T follicular helper cell (primary cell): Measurements from ENCODE around the gene KCTD1.
A peak's percentile ranks its signal among the peaks of the same experiment; 100 is the strongest.

Experiments used
- DNase-seq: peaks from one replicate; pipeline ENCODE4 v3.0.0-alpha.2; 2020; ENCODE audit warnings: low read depth

Gene KCTD1

DNA sequence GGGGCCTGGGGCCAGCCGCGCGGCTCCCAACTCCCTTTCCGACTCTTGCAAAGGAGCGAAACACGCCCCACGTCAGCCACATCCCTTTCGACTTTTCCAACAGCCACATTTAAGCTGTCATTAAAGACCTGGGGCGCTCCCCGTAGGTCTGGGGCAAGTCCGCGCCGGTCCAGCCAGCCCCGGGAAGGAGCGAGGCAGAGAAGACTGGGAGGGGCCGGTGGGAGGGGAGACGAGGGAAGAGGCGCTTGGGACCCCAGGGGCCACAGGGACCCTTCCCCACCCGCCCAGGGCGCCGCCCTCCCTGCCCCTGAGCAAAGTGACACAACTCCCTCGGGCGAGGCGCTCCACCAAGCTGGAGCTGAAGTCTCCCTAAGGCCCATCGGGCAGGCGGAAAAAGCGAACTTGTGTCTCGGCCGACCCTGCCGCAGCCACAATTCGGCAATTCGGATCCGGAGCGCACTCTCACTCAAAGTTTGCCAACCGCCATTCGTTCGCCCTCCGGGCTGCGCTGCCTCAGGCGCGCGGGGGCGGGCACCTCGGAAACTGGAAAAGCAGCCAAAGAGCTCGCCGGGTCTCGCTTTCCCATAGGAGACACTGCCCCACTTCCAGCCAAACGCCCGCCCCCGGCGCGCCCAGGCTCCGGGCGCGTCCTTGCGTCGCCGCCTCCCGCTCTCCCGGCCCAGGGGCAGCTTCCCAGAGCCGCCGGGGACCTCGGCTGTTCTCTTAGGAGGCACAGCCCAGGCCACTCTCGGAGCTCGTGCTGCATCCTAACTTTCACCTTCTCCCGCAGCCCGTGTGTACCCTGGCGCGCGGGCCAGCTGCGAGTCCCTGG lies 1.1 kb upstream of the KCTD1 start:
- DNase-seq = no peak

DNA sequence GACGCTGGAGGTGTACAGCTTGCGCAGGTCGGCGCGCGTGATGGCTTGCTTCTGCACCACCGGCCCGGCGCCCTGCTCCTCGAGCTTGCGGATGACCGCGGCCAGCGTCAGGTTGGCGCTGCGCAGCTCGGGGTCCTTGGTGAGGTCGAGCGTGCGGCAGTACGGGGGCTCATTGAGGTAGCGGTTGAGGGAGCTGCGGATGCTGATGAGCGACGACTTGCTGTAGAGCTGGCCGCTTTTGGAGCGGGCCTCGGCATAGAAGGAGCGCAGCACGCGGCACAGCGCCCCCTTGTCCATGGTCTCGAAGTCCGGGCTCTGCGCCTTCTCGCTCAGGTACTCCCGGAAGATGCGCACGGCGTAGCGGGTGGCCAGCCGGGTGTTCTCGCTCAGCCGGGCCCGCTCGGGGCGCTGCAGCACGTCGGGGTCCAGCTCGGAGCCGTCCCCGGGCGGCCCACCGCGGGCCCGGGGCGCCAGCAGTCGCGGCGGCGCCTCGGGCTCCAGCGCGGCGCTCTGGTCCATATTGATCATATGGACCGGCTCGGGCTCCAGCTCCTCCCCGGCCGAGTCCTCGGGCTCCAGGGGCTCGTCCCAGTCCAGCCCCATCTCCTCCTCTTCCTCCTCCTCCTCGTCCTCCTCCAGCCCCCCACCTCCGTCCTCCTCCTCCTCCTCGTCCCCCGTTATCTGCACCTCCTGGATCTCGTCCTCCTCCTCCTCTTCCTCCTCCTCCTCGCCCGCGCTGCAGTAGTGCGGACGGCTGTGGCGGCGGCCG lies 523 bp downstream of the KCTD1 start:
- DNase-seq = peak; percentile 14

DNA sequence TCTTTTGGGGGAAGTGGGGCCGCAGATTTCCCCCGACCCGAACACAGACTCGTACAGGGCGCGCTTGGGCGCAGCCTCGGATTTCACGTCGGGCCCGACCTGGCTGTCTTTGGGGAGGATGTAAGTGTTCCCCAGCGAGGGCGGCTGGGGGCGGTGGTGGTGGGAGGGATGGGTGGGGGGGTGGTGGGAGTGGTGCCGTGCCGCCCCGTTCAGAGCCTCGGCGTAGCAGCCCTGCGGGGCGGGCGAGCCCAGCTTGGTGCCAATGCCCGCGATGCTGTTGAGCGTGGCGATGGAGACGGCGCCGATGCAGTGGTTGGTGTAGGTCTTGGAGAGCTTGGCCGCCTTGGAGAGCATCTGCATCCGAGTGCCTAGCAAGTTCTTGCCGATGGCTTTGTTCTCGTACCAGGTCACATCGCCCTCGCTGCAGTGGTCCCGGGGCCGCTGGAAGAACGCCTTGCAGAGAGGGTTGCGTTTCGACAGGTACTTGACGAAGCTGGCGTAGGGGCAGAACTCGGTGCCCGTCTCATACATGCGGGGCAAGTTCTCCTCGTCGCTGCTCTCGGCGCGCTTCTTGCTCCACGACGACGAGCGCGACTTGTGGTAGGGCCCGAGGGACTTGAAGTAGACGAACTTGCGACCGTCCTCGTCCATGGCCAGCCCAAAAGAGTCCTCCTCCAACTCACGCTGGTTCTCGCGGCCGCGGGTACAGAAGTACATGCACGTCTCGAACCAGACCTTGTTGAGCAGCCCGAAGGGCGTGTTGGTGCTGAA lies 1.3 kb downstream of the KCTD1 start:
- no peak for DNase-seq

- no peak for DNase-seq
Observed at GRCh38 chr18:26546170-26546874, 2.0 kb downstream of the KCTD1 start.

DNA sequence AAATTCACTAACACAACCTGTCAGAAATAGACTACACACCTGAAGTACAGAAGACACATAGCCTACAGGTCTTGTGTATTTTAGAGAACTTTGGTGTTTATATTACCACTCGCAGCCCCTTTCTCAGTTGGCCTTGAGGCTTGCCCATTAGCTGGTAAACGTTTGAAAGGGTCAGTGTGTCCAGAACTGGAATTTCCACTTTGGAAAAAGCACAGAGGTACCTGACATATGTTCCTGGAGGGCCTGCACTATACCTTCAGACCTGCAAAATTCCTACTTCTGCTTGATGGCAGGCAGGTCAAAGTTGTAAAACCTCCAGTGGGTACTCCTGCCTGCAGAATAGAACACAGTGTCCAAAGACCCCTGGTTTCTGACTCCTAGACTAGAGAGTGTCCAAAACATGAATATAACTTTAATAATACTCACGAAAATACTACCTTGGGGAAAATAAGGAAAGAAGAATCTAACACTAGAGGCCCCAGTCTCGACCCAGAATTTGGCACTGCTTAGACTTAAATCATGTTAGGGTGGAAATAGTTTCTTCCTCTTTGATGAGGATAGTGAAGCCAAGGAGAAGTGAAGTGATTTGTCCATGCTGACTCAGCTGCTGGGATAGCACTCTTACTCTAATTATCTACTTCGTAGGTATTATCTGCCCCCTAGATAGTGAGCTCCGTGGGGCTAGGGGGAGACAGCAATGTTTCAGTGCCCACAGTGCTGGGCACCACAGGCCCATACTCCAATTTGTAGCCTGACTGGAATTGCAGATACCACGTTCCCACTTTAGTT lies 2.8 kb downstream of the KCTD1 start:
- no peak for DNase-seq

GRCh38 chr18:26544451-26544850 lies 3.9 kb downstream of the KCTD1 start:
- DNase-seq = no peak

GRCh38 chr18:26543373-26543772 lies 5.0 kb downstream of the KCTD1 start:
- no peak for DNase-seq

DNA sequence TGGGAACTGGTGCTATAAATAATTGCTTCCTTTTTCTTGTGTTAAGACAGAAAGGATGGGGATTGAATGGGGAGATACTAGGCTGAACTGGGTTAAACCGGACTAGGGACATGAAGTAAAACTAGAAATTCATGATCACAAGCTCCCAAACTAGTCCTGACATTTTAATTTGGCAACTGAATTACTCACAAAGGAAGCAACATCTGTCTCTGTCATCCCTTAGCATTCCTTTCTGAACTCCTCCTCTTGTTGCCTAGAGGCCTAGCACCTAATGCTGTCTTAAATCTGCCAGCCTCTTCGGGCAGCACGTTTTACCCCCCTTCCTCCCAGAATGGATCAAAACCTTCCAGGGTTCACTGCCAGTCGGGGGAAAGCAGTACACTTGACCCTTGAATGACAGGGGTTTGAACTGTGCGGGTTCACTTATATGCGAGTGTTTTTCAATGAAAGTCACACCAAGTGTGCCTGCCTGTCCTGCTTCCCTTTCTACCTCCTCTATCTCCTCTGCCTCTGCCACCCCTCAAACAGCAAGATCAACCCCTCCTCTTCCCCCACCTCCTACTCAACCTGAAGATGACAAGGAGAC lies 8.2 kb downstream of the KCTD1 start:
- no peak for DNase-seq

DNA sequence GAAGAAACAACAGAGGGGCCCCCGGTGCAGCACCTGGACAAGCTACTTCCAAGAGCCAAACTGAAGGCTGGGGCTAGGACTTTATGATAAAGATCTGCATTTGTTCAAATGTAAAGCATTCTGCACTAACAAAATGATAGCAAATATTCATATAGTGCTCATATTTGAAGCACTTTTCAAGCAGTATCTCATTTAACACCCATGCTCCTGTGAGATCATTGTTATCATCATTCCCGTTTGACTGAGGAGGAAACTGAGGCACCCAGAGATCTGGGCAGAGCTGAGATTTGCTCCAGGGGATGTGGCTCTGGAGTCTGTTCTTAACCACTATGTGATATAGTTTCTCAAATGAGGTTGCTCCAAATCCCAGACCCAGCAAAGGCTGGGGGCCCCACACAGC lies 9.8 kb downstream of the KCTD1 start:
- no peak for DNase-seq

DNA sequence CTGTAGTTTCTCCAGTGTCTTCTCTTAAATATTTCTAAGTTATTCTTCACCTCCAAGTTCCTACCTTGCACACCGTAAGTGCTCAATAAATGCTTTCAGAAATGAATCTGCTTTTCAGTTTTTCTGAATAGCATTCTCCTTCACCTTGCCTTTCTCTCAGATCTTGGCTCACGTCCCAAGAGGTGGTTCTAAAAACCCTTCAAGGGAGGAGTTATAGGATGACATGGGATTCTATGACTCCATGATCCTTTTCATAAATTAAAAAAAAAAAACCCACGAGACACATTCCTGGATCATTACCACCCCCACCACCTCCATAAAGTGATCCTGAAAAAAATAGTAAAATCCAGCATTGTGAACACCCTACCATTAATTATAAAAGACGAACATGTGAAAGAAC lies 11.7 kb downstream of the KCTD1 start:
- no peak for DNase-seq

- DNase-seq = no peak
Observed at GRCh38 chr18:26536032-26536431, 12.3 kb downstream of the KCTD1 start.

DNA sequence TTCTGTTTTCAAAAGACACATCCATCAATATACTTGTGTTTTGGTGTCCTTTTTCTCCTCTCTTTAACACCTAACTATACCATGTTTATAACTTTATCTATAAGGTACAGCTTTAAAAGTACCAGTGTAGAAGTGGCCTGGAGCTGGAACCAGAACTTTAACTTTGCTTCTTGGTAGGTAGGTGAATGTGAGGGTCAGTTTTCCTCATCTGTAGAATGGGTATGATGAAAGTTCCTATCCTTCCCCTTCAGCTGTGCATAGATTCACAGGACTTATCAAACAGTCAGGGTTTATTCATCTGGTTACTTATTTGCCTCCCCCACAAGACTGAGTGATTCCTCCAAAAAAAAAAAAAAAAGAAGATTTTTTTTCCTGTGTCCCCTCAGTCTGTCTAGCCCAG lies 12.7 kb downstream of the KCTD1 start:
- no peak for DNase-seq

- no peak for DNase-seq
Observed at GRCh38 chr18:26532367-26533340, 15.7 kb downstream of the KCTD1 start.

- DNase-seq = no peak
Observed at GRCh38 chr18:26531605-26532298, 16.6 kb downstream of the KCTD1 start.

DNA sequence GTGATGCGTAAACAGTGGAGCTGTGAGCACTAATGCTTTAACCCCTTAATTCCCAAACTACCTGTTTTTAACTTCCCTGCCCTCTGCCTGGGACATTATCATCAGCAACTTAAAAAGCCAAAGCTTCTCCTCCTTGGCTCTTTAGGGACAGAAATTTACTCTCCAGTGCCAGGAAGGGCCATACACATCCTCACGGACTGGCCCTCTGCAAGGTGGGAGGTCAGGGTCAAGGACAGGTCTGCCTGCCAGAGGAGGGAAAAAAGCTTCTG lies 21.5 kb downstream of the KCTD1 start:
- DNase-seq = no peak

DNA sequence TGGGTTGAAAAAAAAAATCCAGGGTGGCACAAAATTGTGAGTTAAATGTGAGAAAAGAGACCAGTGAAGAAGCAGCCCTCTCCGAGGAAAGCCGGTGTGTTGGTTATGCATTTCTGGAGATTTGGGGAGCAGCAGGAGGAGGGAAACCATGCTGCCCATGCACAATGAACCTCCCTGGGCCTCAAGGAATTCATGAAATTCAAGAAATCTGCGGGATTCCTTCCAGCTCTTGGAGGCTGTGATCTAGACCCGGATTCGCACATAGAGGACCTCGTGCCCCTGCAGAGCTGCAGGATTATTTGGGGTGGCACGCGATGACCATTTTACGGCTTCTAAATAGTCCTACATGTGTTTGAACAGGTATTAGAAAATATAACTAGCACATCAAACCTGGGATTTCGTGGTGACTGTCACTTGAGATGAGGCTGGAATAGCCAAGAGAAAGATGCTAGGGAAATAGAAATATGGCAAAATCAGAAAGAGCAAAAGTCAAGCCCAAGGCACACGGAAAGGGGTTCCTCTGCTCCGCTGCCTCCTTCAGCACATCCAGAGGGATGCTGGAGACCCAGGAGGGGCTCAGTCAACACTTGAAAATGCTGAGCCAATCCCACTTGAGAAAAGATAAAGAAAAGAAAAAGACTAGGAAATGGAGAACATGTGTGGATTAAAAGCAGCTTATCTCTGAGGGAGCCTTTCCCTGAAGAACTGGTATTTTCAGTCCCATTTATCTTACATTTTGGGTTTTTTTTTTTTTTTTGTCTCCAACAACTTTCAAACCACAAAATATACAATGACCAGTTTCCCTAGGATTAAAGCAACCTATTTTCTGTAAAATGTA lies 22.0 kb downstream of the KCTD1 start:
- no peak for DNase-seq

DNA sequence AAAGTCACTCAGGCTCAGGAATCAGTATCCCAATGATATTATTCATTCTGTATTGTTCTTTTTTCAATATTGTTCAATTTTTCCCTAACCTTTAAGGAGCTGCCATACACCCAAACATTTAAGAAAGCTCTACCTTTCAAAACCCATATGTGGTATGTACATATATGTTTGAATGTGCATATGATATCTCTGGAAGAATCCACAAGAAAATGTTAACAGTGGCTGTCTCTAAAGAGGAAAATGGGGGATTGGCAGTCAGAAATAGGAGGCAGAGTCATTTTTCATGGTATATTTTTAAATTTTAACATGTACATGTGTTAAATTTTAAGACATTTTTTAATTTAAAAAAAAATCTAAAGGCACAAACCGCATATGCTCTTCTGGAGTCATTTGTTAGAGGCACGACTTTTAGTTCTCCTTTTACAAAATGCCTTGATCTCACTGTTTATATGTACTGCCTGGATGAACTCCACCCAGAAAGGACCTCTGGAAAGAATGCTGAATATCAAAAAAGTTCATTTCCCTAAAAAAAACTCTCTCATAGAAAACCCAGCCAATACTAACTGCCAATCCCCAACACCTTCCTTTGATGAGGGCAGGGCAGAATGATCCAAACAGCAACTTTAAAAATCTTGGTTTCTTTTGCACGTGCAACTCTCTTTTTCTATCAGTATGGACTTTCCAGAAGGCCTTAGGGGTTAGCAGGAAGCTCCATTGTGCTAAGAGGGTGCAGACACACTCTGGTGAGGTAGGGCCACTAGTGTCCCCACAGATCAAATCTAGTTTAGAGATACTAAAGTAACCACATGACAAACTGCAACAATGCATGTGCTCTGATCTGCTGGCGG lies 23.6 kb downstream of the KCTD1 start:
- DNase-seq = no peak
